B cell (primary cell): ENCODE data around the gene EPHB1.

Experiments
- CTCF ChIP-seq: fragments of 200-600 bp; IDR thresholded peaks from one replicate; pipeline ENCODE4 v1.8.0; 2022; ENCODE audit warnings: antibody characterized with exemption, mild to moderate bottlenecking
- EZH2 ChIP-seq: IDR thresholded peaks from 2 replicates; pipeline ENCODE4 v1.6.1; 2012; ENCODE audit warnings: borderline replicate concordance, low read depth, mild to moderate bottlenecking, moderate library complexity, low read length; ENCODE audit not compliant: insufficient read depth, poor library complexity, severe bottlenecking

DNA sequence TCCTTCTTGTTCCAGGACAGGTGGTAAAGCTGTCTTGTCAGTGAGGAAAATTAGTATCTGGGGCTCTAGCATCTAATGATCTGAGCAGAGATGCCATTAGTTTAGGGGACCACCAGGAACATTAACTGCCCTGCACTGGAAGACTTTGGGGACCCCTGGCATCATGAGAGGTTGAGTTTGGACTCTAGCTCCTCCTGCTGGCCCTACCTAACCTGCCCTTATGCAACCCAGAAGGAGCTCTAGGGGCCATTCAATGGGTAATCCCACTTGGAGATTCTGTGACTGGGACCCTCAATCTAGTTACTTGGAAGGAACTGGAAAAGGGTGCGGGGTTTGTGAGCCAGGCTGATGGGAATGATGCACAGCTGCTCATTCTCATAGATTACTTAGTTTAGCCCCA, 451.0 kb downstream of the EPHB1 start:
- no peak for TF ChIP-seq CTCF
- no peak for TF ChIP-seq EZH2
